ENCODE data around the gene CCDC186.
A peak's percentile ranks its signal among the peaks of the same experiment; 100 is the strongest.

Gene CCDC186

GRCh38 chr10:114118514-114118913, 55.5 kb downstream of the CCDC186 start:
- ChIA-PET CTCF (interaction anchor here (0.6 kb wide), 1 partner anchor 1458 kb away, joined by 3 read pairs; no protein-coding TSS in a partner anchor), POLR2A (ENCODE audit: low non-redundant PET) (no interaction called here)
- DNase-seq (ENCODE audit: low spot score): no peak
- no peak overlapping the region for H3K27ac ChIP-seq
- no peak for TF ChIP-seq CTCF (conservative IDR thresholded peaks at IDR 0.05; ENCODE audit: low read depth)

GRCh38 chr10:114117728-114118127, 56.3 kb downstream of the CCDC186 start:
- no peak overlapping the region for H3K27ac ChIP-seq
- POLR2A ChIA-PET (ENCODE audit: low non-redundant PET): no interaction called here
- no peak for TF ChIP-seq CTCF (conservative IDR thresholded peaks at IDR 0.05; ENCODE audit: low read depth)
- CTCF ChIA-PET: interaction anchor here (0.6 kb wide), 1 partner anchor 1459 kb away, joined by 3 read pairs; no protein-coding TSS in a partner anchor
- no peak for DNase-seq (ENCODE audit: low spot score)

GRCh38 chr10:114115661-114116445, 58.1 kb downstream of the CCDC186 start:
- no peak overlapping the region for H3K27ac ChIP-seq
- TF ChIP-seq CTCF (conservative IDR thresholded peaks at IDR 0.05; ENCODE audit: low read depth): no peak
- ChIA-PET POLR2A (ENCODE audit: low non-redundant PET) (no interaction called here), CTCF (interaction anchor here (0.7 kb wide), 1 partner anchor 122 kb away, joined by 3 read pairs; no protein-coding TSS in a partner anchor)
- no peak for DNase-seq (ENCODE audit: low spot score)

GRCh38 chr10:114110174-114110972, 63.6 kb downstream of the CCDC186 start:
- POLR2A ChIA-PET (ENCODE audit: low non-redundant PET): no interaction called here
- no peak overlapping the region for H3K27ac ChIP-seq
- DNase-seq (ENCODE audit: low spot score): peak; percentile 50
- CTCF ChIA-PET: interaction anchor here (0.6 to 1.5 kb wide), 5 partner anchors 37 to 337 kb away, joined by 3 to 12 read pairs (median 3); no protein-coding TSS in a partner anchor
- peak; percentile 18; the same call in 1 of the 2 replicates for TF ChIP-seq CTCF (conservative IDR thresholded peaks at IDR 0.05; ENCODE audit: low read depth)

- no peak overlapping the region for H3K27ac ChIP-seq
- peak; percentile 77 for DNase-seq (ENCODE audit: low spot score)
- TF ChIP-seq CTCF (conservative IDR thresholded peaks at IDR 0.05; ENCODE audit: low read depth): peak; percentile 59; the same call in 1 of the 2 replicates
- ChIA-PET CTCF (interaction anchor here (0.6 to 3.6 kb wide), 13 partner anchors 11 to 1290 kb away, joined by 3 to 17 read pairs (median 4); no protein-coding TSS in a partner anchor), POLR2A (ENCODE audit: low non-redundant PET) (no interaction called here)
These were observed 70.7 kb downstream of the CCDC186 start for GRCh38 chr10:114103284-114103683.

- H3K27ac ChIP-seq: no peak overlapping the region
- POLR2A ChIA-PET (ENCODE audit: low non-redundant PET): no interaction called here
- CTCF ChIA-PET: interaction anchor here (1.1 to 3.6 kb wide), 4 partner anchors 298 to 423 kb away, joined by 4 to 17 read pairs (median 8); no protein-coding TSS in a partner anchor
- no peak for TF ChIP-seq CTCF (conservative IDR thresholded peaks at IDR 0.05; ENCODE audit: low read depth)
- no peak for DNase-seq (ENCODE audit: low spot score)
These were observed 71.7 kb downstream of the CCDC186 start for GRCh38 chr10:114102256-114102655.

All from RWPE1 (cell line).